Hepatocyte (in vitro differentiated cells): ENCODE data around the gene LRRC73. TPM values are rescaled to one million over a fixed set of nuclear protein-coding genes. Genes with fewer than 3 reads are reported as not detected.

Experiments
- DNase-seq: peaks from one replicate; pipeline ENCODE4 v3.0.0-alpha.2; 2016; ENCODE audit warnings: low spot score
- H2AFZ ChIP-seq: fragments of 200-600 bp; sonication (generic); 2 replicates; pipeline ENCODE4 v1.6.0; 2016; ENCODE audit warnings: antibody characterized with exemption, mild to moderate bottlenecking
- H3K27ac ChIP-seq: fragments of 200-600 bp; sonication (generic); 2 replicates; pipeline ENCODE4 v1.5.1; 2016; ENCODE audit warnings: mild to moderate bottlenecking
- H3K27me3 ChIP-seq: fragments of 200-600 bp; sonication (generic); 2 replicates; pipeline ENCODE4 v1.6.1; 2016
- H3K36me3 ChIP-seq: fragments of 200-600 bp; sonication (generic); replicated peaks from 2 replicates; pipeline ENCODE4 v1.5.1; 2016; ENCODE audit warnings: low read depth; ENCODE audit not compliant: insufficient read depth
- H3K4me1 ChIP-seq: fragments of 200-600 bp; sonication (generic); 2 replicates; pipeline ENCODE4 v1.5.1; 2016; ENCODE audit warnings: mild to moderate bottlenecking, moderate library complexity; ENCODE audit not compliant: insufficient read depth
- H3K4me2 ChIP-seq: fragments of 200-600 bp; sonication (generic); 2 replicates; pipeline ENCODE4 v1.6.0; 2016
- H3K4me3 ChIP-seq: fragments of 200-600 bp; sonication (generic); 2 replicates; pipeline ENCODE4 v1.5.1; 2016; ENCODE audit warnings: mild to moderate bottlenecking
- H3K79me2 ChIP-seq: fragments of 200-600 bp; sonication (generic); 2 replicates; pipeline ENCODE4 v1.6.0; 2017; ENCODE audit warnings: mild to moderate bottlenecking
- H3K9me2 ChIP-seq: fragments of 200-600 bp; sonication (generic); replicated peaks from 2 replicates; pipeline ENCODE4 v1.6.0; 2017; ENCODE audit warnings: mild to moderate bottlenecking; ENCODE audit not compliant: insufficient read depth
- H3K9me3 ChIP-seq: fragments of 200-600 bp; sonication (generic); 2 replicates; pipeline ENCODE4 v1.5.1; 2016; ENCODE audit warnings: low read depth, mild to moderate bottlenecking
- H4K20me1 ChIP-seq: fragments of 200-600 bp; sonication (generic); 2 replicates; pipeline ENCODE4 v1.6.0; 2016; ENCODE audit warnings: mild to moderate bottlenecking; ENCODE audit not compliant: insufficient read depth, poor library complexity, severe bottlenecking
- EZH2 ChIP-seq: fragments of 200-600 bp; sonication (generic); IDR thresholded peaks from 2 replicates; pipeline ENCODE4 v1.6.1; 2016; ENCODE audit warnings: antibody characterized with exemption, mild to moderate bottlenecking, borderline replicate concordance
- EZH2phosphoT487 ChIP-seq: fragments of 200-600 bp; sonication (generic); IDR thresholded peaks from one replicate; pipeline ENCODE4 v1.6.1; 2018; ENCODE audit warnings: antibody characterized with exemption, mild to moderate bottlenecking, low read depth, moderate library complexity; ENCODE audit not compliant: unreplicated experiment, severe bottlenecking
- WGBS: methylation state at CpG from one replicate; pipeline ENCODE4 v1.1.6; 2016; ENCODE audit warnings: low lambda C conversion rate; ENCODE audit errors: missing lambda C conversion rate; 5-methylcytosine and 5-hydroxymethylcytosine counted together
- polyA plus RNA-seq: library from polyadenylated mRNA; unstranded; fragments of >200 nt; fragmentation: Nextera tagmentation; extraction: Ambion mirVana; gene quantifications from 2 replicates; pipeline ENCODE4 v1.2.1, GENCODE V29; 2016
- total RNA-seq: library from RNA; depleted of rRNA; stranded (reverse); fragments of >200 nt; gene quantifications from 2 replicates; pipeline ENCODE4 v1.2.3, GENCODE V29; 2014
- TF ChIP-seq, protein P1 (sequence below): fragments of 200-600 bp; sonication (generic); IDR thresholded peaks from 2 replicates; pipeline ENCODE4 v1.5.1; 2016; ENCODE audit warnings: antibody characterized with exemption, mild to moderate bottlenecking; ENCODE audit not compliant: poor library complexity

The LRRC73 gene
- total and polyA plus RNA-seq, 2 experiments from 2014 or later, result 0.22 TPM; not detected in 1

DNA sequence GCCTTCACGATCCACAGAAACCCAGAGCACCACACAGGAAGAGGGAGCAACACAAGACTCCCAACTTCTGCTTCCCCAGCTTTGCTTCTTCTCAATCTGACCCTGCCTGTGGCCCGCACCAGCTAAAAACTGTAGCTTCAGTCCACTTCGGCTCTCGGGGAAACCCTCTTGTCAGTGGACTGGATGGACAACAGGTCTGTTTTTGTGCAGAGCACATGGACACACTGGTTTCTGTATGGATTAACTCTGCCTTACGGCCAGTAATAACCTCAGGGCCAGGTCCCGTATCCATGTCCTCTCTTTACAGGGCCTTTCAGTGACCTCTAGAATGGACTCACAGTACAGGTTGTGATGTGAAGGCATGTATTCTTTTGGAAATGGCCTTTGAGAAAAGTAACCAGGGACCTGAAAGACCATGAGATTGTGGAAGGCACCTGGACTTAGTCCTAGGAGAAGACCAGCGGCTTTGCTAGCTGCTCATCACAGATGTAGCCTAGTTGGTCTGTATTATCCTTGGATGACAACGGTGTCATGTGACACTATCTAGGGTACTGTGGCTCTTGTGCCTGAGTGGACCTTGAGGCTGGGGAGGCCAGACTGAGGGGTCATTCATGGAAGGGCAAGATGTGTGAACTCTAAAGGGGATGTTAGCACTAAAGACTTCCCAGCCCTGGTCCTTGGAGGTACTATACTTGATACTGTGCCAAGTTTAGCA, 12.6 kb upstream of the LRRC73 start:
- Histone ChIP-seq H3K4me2 (no peak overlapping the region), H3K79me2 (peaks cover 19% of the 10 kb centered on the region), H3K4me1 (peaks cover 9% of the 10 kb centered on the region), H2AFZ (no peak overlapping the region), H3K4me3 (no peak overlapping the region), H3K27ac (no peak overlapping the region), H3K9me2 (no peaks in the 10 kb centered on the region), H4K20me1 (no peaks in the 10 kb centered on the region), H3K9me3 (no peaks in the 10 kb centered on the region), H3K36me3 (no peaks in the 10 kb centered on the region), H3K27me3 (no peaks in the 10 kb centered on the region)
- WGBS, result 96% methylated on average over 8 of the region's 8 CpGs
- TF ChIP-seq EZH2phosphoT487 (no peak), EZH2 (no peak)
- TF ChIP-seq, protein P1, sequence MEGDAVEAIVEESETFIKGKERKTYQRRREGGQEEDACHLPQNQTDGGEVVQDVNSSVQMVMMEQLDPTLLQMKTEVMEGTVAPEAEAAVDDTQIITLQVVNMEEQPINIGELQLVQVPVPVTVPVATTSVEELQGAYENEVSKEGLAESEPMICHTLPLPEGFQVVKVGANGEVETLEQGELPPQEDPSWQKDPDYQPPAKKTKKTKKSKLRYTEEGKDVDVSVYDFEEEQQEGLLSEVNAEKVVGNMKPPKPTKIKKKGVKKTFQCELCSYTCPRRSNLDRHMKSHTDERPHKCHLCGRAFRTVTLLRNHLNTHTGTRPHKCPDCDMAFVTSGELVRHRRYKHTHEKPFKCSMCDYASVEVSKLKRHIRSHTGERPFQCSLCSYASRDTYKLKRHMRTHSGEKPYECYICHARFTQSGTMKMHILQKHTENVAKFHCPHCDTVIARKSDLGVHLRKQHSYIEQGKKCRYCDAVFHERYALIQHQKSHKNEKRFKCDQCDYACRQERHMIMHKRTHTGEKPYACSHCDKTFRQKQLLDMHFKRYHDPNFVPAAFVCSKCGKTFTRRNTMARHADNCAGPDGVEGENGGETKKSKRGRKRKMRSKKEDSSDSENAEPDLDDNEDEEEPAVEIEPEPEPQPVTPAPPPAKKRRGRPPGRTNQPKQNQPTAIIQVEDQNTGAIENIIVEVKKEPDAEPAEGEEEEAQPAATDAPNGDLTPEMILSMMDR, result no peak
- no peak for DNase-seq

DNA sequence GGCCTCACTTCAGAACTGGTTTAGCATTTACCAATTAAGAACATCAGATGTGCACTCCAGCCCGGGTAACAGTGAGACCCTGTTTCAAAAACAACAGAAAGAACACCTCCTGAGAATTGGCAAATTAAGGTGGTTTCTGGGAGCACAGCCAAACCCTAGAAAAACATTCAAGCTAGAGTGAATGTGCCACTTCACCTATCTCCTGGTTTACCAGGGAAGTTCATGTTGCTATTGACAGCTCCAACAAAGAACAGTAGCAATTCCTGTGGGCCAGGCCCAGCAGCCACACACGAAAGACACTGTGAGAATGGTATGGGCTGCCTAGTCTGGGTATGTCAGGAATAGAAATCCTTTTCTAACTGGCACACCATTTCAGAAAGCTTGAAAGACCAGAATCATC, 11.7 kb upstream of the LRRC73 start:
- H2AFZ ChIP-seq, result no peak overlapping the region
- no peaks in the 10 kb centered on the region for H3K27me3 ChIP-seq
- H3K27ac ChIP-seq, result no peak overlapping the region
- 100% methylated on average over 2 of the region's 2 CpGs for WGBS
- H3K4me2 ChIP-seq, result no peak overlapping the region
- no peaks in the 10 kb centered on the region for H3K9me3 ChIP-seq
- DNase-seq, result no peak
- no peaks in the 10 kb centered on the region for H3K9me2 ChIP-seq
- H4K20me1 ChIP-seq, result no peaks in the 10 kb centered on the region
- H3K79me2 ChIP-seq, result peaks cover 26% of the 10 kb centered on the region
- no peak overlapping the region for H3K4me3 ChIP-seq
- H3K36me3 ChIP-seq, result no peaks in the 10 kb centered on the region
- H3K4me1 ChIP-seq, result peaks cover 9% of the 10 kb centered on the region
- no peak for TF ChIP-seq EZH2
- no peak for TF ChIP-seq EZH2phosphoT487
- TF ChIP-seq, protein P1, result no peak

DNA sequence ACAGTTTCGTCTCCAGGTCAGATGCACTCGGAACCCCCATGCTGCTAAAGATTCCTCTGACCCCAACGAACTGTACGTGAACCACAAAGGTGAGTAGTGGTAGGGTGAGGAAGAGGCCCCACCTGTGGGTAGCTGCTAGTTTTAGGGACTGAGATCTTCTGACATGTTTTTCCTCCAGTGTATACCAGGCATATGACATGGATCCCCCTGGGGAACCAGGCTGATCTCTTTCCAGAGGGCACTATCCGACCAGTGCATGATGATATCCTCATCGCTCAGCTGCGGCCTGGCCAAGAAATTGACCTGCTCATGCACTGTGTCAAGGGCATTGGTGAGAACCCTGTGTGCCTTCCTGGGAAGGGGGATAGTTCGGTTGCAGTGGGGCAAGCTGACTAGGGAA, 10.0 kb upstream of the LRRC73 start:
- Histone ChIP-seq H3K27me3 (no peaks in the 10 kb centered on the region), H3K9me2 (no peaks in the 10 kb centered on the region), H4K20me1 (peaks cover 5% of the 10 kb centered on the region), H3K27ac (no peak overlapping the region), H3K79me2 (peaks cover 41% of the 10 kb centered on the region), H3K36me3 (no peaks in the 10 kb centered on the region), H3K9me3 (no peaks in the 10 kb centered on the region), H2AFZ (no peak overlapping the region), H3K4me1 (peaks cover 18% of the 10 kb centered on the region), H3K4me2 (no peak overlapping the region), H3K4me3 (no peak overlapping the region)
- WGBS, result 97% methylated on average over 8 of the region's 8 CpGs
- DNase-seq, result no peak
- TF ChIP-seq EZH2phosphoT487 (no peak), EZH2 (no peak)
- TF ChIP-seq, protein P1, result no peak
